HepG2 (cell line): ENCODE results near the gene MLN. TPM values are rescaled to one million over a fixed set of nuclear protein-coding genes. Genes with fewer than 3 reads are reported as not detected.

Source experiments
- BCL6 ChIP-seq: IDR thresholded peaks from 2 replicates; pipeline ENCODE4 v1.6.1; 2016; ENCODE audit warnings: missing genetic modification reagents, missing compliant biosample characterization
- CERS6 ChIP-seq: sonication (generic); formaldehyde crosslinking; IDR thresholded peaks from 2 replicates; pipeline ENCODE4 v1.5.0; 2020; ENCODE audit warnings: missing genetic modification reagents
- ELF3 ChIP-seq: IDR thresholded peaks from 2 replicates; pipeline ENCODE4 v1.6.1; 2016; ENCODE audit warnings: missing genetic modification reagents, missing compliant biosample characterization
- ETV5 ChIP-seq: IDR thresholded peaks from 2 replicates; pipeline ENCODE4 v1.6.1; 2018; ENCODE audit warnings: missing biosample characterization, missing genetic modification reagents, inconsistent platforms, borderline replicate concordance
- FOXO1 ChIP-seq: sonication (generic); formaldehyde crosslinking; IDR thresholded peaks from 2 replicates; pipeline ENCODE4 v1.4.0; 2020; ENCODE audit warnings: missing genetic modification reagents
- KDM4B ChIP-seq: sonication (generic); formaldehyde crosslinking; IDR thresholded peaks from 2 replicates; pipeline ENCODE4 v1.4.0; 2020; ENCODE audit warnings: missing genetic modification reagents
- KLF11 ChIP-seq: IDR thresholded peaks from 2 replicates; pipeline ENCODE4 v1.6.1; 2016; ENCODE audit warnings: missing compliant biosample characterization
- NR0B2 ChIP-seq: sonication (generic); formaldehyde crosslinking; IDR thresholded peaks from 2 replicates; pipeline ENCODE4 v1.4.0; 2020; ENCODE audit warnings: mild to moderate bottlenecking, missing genetic modification reagents
- NR1H2 ChIP-seq: sonication (generic); formaldehyde crosslinking; IDR thresholded peaks from 2 replicates; pipeline ENCODE4 v1.8.1; 2022; ENCODE audit warnings: low read depth, missing genetic modification reagents, borderline replicate concordance
- NR2F2 ChIP-seq: IDR thresholded peaks from 2 replicates; pipeline ENCODE4 v1.6.1; 2012; ENCODE audit warnings: low read depth, inconsistent platforms, borderline replicate concordance
- PLSCR1 ChIP-seq: sonication (generic); formaldehyde crosslinking; IDR thresholded peaks from 2 replicates; pipeline ENCODE4 v1.5.0; 2020; ENCODE audit warnings: missing genetic modification reagents, mild to moderate bottlenecking, borderline replicate concordance
- POGK ChIP-seq: sonication (generic); formaldehyde crosslinking; conservative IDR thresholded peaks from 2 replicates; pipeline ENCODE4 v1.8.0; 2022; ENCODE audit warnings: mild to moderate bottlenecking, moderate library complexity, missing genetic modification reagents
- RBAK ChIP-seq: sonication (generic); formaldehyde crosslinking; IDR thresholded peaks from 2 replicates; pipeline ENCODE4 v1.5.1; 2020; ENCODE audit warnings: mild to moderate bottlenecking, missing genetic modification reagents
- SP4 ChIP-seq: sonication (generic); formaldehyde crosslinking; IDR thresholded peaks from 2 replicates; pipeline ENCODE4 v1.8.1; 2023; ENCODE audit warnings: mild to moderate bottlenecking, missing genetic modification reagents
- SPEN ChIP-seq: sonication (generic); formaldehyde crosslinking; IDR thresholded peaks from 2 replicates; pipeline ENCODE4 v1.5.1; 2020; ENCODE audit warnings: low read depth, mild to moderate bottlenecking, missing genetic modification reagents
- TFDP2 ChIP-seq: sonication (generic); formaldehyde crosslinking; IDR thresholded peaks from 2 replicates; pipeline ENCODE4 v1.4.0; 2020; ENCODE audit warnings: missing genetic modification reagents
- ZNF160 ChIP-seq: sonication (generic); formaldehyde crosslinking; IDR thresholded peaks from 2 replicates; pipeline ENCODE4 v1.8.0; 2022; ENCODE audit warnings: mild to moderate bottlenecking, inconsistent platforms, missing genetic modification reagents
- ZNF343 ChIP-seq: sonication (generic); formaldehyde crosslinking; IDR thresholded peaks from 2 replicates; pipeline ENCODE4 v1.4.0; 2020; ENCODE audit warnings: mild to moderate bottlenecking, missing genetic modification reagents
- ZNF501 ChIP-seq: sonication (generic); formaldehyde crosslinking; IDR thresholded peaks from 2 replicates; pipeline ENCODE4 v1.5.1; 2020; ENCODE audit warnings: mild to moderate bottlenecking, moderate library complexity, missing genetic modification reagents
- ZNF503 ChIP-seq: sonication (generic); formaldehyde crosslinking; IDR thresholded peaks from 2 replicates; pipeline ENCODE4 v1.4.0; 2020; ENCODE audit warnings: missing genetic modification reagents
- ZNF558 ChIP-seq: sonication (generic); formaldehyde crosslinking; IDR thresholded peaks from 2 replicates; pipeline ENCODE4 v1.9.0; 2022; ENCODE audit warnings: mild to moderate bottlenecking, missing genetic modification reagents, borderline replicate concordance
- polyA plus RNA-seq, 8 experiments: library from polyadenylated mRNA; depleted of rRNA in 3 of 8; stranded (reverse) in 7 of 8; unstranded in 1 of 8; fragments of >200 nt; fragmentation: Illumina TruSeq in 4 of 8; extraction: Trizol in 4 of 8; gene quantifications; 2 replicates each; pipeline versions ENCODE4 v1.2.1 to v1.2.3, GENCODE V29; 2011 to 2016; ENCODE audit warnings: low read depth in 4 of 8, missing spikeins in 1 of 8, mixed read lengths in 1 of 8; ENCODE audit not compliant: insufficient read depth in 1 of 8
- total RNA-seq, 5 experiments: library from RNA; depleted of rRNA; stranded (reverse); fragments of >200 nt; fragmentation: Illumina TruSeq; extraction: Trizol; gene quantifications; 2 replicates each; pipeline ENCODE4 v1.2.3, GENCODE V29; 2016; ENCODE audit warnings: low read depth in 1 of 5

MLN gene
- total and polyA plus RNA-seq, 2 of the 13 experiments (the other 11 are each of a cell fraction or from before 2014, with no cell fraction given): not detected

GRCh38 chr6:33812669-33813068 is 8.9 kb upstream of the MLN start (continued):
- TF ChIP-seq POGK (CRISPR knock-in tag) (peak; percentile 92), NR1H2 (CRISPR knock-in tag) (peak; percentile 70; the same call in 1 of the 2 replicates), KLF11 (CRISPR knock-in tag) (peak; percentile 94), NR2F2 (no peak), ZNF503 (no peak), SPEN (CRISPR knock-in tag) (peak; percentile 48; the same call in 1 of the 2 replicates), NR0B2 (CRISPR knock-in tag) (0 out of 2 replicates have a peak, but pooled peaks have one; percentile 46), CERS6 (CRISPR knock-in tag) (no peak), ZNF343 (CRISPR knock-in tag) (peak; percentile 78; the same call in 1 of the 2 replicates), FOXO1 (CRISPR knock-in tag) (peak; percentile 64), TFDP2 (no peak), ZNF160 (CRISPR knock-in tag) (peak; percentile 89), ZNF501 (peak; percentile 69), SP4 (CRISPR knock-in tag) (peak; percentile 52; the same call in 1 of the 2 replicates), ELF3 (CRISPR knock-in tag) (peak; percentile 80), RBAK (CRISPR knock-in tag) (no peak), BCL6 (CRISPR knock-in tag) (peak; percentile 49; the same call in 1 of the 2 replicates), ZNF558 (CRISPR knock-in tag) (peak; percentile 83; the same call in 1 of the 2 replicates), PLSCR1 (CRISPR knock-in tag) (no peak), KDM4B (CRISPR knock-in tag) (peak; percentile 91), ETV5 (CRISPR knock-in tag) (peak; percentile 51; the same call in 1 of the 2 replicates)
